ENCODE results near the gene AHNAK2.

The AHNAK2 gene

GRCh38 chr14:104986487-104987164 lies 8.5 kb upstream of the AHNAK2 start:
- no peaks in the 10 kb centered on the region for H3F3A ChIP-seq (ENCODE audit: insufficient read depth)
- no peak overlapping the region for H3K4me2 ChIP-seq (ENCODE audit: low read depth, low read length, poor library complexity, severe bottlenecking)
- H3K9me2 ChIP-seq (replicated peaks; ENCODE audit: insufficient read depth, low read length) = no peaks in the 10 kb centered on the region
- H3K36me3 ChIP-seq (ENCODE audit: low read length) = no peaks in the 10 kb centered on the region
- no peak overlapping the region for H2AFZ ChIP-seq (ENCODE audit: low read depth, low read length, severe bottlenecking)
- H3K27me3 ChIP-seq (ENCODE audit: low read length) = no peaks in the 10 kb centered on the region
- H3K9ac ChIP-seq (ENCODE audit: low read length) = no peak overlapping the region
- no peak overlapping the region for H3K27ac ChIP-seq (ENCODE audit: low read depth, low read length)
- H4K20me1 ChIP-seq (ENCODE audit: low read depth, low read length) = no peaks in the 10 kb centered on the region
- no peaks in the 10 kb centered on the region for H3K79me2 ChIP-seq (ENCODE audit: insufficient read depth, low read length)
- no peaks in the 10 kb centered on the region for H3K9me3 ChIP-seq (ENCODE audit: insufficient read depth, low read length)
- TF ChIP-seq CTCF (IDR thresholded peaks at IDR 0.05; ENCODE audit: insufficient read depth, low read length, poor library complexity, severe bottlenecking) = no peak
- no peak for TF ChIP-seq EZH2phosphoT487 (conservative IDR thresholded peaks at IDR 0.05; ENCODE audit: low read length)
- H3K4me3 ChIP-seq (ENCODE audit: insufficient read depth, low read length, poor library complexity, severe bottlenecking) = no peak overlapping the region

- Histone ChIP-seq H3K9me2 (replicated peaks; ENCODE audit: insufficient read depth, low read length) (no peaks in the 10 kb centered on the region), H3K4me2 (ENCODE audit: low read depth, low read length, poor library complexity, severe bottlenecking) (peak within 1 kb of the TSS; percentile 64), H3K9ac (ENCODE audit: low read length) (peak within 1 kb of the TSS; percentile 44), H2AFZ (ENCODE audit: low read depth, low read length, severe bottlenecking) (peak within 1 kb of the TSS; percentile 65), H3K27me3 (ENCODE audit: low read length) (no peaks in the 10 kb centered on the region), H3K4me3 (ENCODE audit: insufficient read depth, low read length, poor library complexity, severe bottlenecking) (peak within 1 kb of the TSS; percentile 52), H3K9me3 (ENCODE audit: insufficient read depth, low read length) (no peaks in the 10 kb centered on the region), H3K36me3 (ENCODE audit: low read length) (no peaks in the 10 kb centered on the region), H3K27ac (ENCODE audit: low read depth, low read length) (no peak within 1 kb of the TSS), H4K20me1 (ENCODE audit: low read depth, low read length) (no peaks in the 10 kb centered on the region), H3K79me2 (ENCODE audit: insufficient read depth, low read length) (no peaks in the 10 kb centered on the region), H3F3A (ENCODE audit: insufficient read depth) (no peaks in the 10 kb centered on the region)
- TF ChIP-seq CTCF (IDR thresholded peaks at IDR 0.05; ENCODE audit: insufficient read depth, low read length, poor library complexity, severe bottlenecking) = no peak
- TF ChIP-seq EZH2phosphoT487 (conservative IDR thresholded peaks at IDR 0.05; ENCODE audit: low read length) = no peak
Measured at GRCh38 chr14:104985675-104986486, 7.7 kb upstream of the AHNAK2 start, which contains the start of gene CLBA1. Gene CLBA1, plus strand, starts transcription at chr14:104985788. Its CDS starts 644 bp downstream, at chr14:104986432.

GRCh38 chr14:104984056-104984894 lies 6.1 kb upstream of the AHNAK2 start:
- TF ChIP-seq CTCF (IDR thresholded peaks at IDR 0.05; ENCODE audit: insufficient read depth, low read length, poor library complexity, severe bottlenecking) = no peak
- no peak for TF ChIP-seq EZH2phosphoT487 (conservative IDR thresholded peaks at IDR 0.05; ENCODE audit: low read length)
- Histone ChIP-seq H3K9me3 (ENCODE audit: insufficient read depth, low read length) (no peaks in the 10 kb centered on the region), H2AFZ (ENCODE audit: low read depth, low read length, severe bottlenecking) (no peak overlapping the region), H3K27me3 (ENCODE audit: low read length) (no peaks in the 10 kb centered on the region), H4K20me1 (ENCODE audit: low read depth, low read length) (no peaks in the 10 kb centered on the region), H3K9me2 (replicated peaks; ENCODE audit: insufficient read depth, low read length) (no peaks in the 10 kb centered on the region), H3K27ac (ENCODE audit: low read depth, low read length) (no peak overlapping the region), H3F3A (ENCODE audit: insufficient read depth) (no peaks in the 10 kb centered on the region), H3K9ac (ENCODE audit: low read length) (no peak overlapping the region), H3K4me2 (ENCODE audit: low read depth, low read length, poor library complexity, severe bottlenecking) (no peak overlapping the region), H3K79me2 (ENCODE audit: insufficient read depth, low read length) (no peaks in the 10 kb centered on the region), H3K4me3 (ENCODE audit: insufficient read depth, low read length, poor library complexity, severe bottlenecking) (no peak overlapping the region), H3K36me3 (ENCODE audit: low read length) (no peaks in the 10 kb centered on the region)
